HG03175 (cell line): ENCODE data around the gene ALX4.
A peak's percentile ranks its signal among the peaks of the same experiment; 100 is the strongest.

Experiments
- ATAC-seq: cut with Tn5 transposase; IDR thresholded peaks from one replicate; pipeline ENCODE4 v1.9.1; 2021; ENCODE audit warnings: mild to moderate bottlenecking, moderate library complexity; ENCODE audit not compliant: unreplicated experiment

The ALX4 gene

GRCh38 chr11:44303401-44303938 is 6.5 kb downstream of the ALX4 start:
- ATAC-seq: no peak

GRCh38 chr11:44301564-44302271 is 8.2 kb downstream of the ALX4 start:
- ATAC-seq: no peak

GRCh38 chr11:44300844-44301563 is 8.9 kb downstream of the ALX4 start:
- no peak for ATAC-seq

GRCh38 chr11:44298862-44299261 is 11.1 kb downstream of the ALX4 start:
- no peak for ATAC-seq

GRCh38 chr11:44290208-44290607 is 19.7 kb downstream of the ALX4 start:
- no peak for ATAC-seq

- no peak for ATAC-seq
Observed at GRCh38 chr11:44288133-44288526, 21.8 kb downstream of the ALX4 start.

GRCh38 chr11:44286911-44287310 is 23.0 kb downstream of the ALX4 start:
- ATAC-seq: no peak

GRCh38 chr11:44286268-44286880 is 23.6 kb downstream of the ALX4 start:
- ATAC-seq: peak; percentile 69

GRCh38 chr11:44285756-44286155 is 24.2 kb downstream of the ALX4 start:
- ATAC-seq: no peak

GRCh38 chr11:44282620-44283019 is 27.3 kb downstream of the ALX4 start:
- ATAC-seq: no peak

GRCh38 chr11:44281151-44281550 is 28.8 kb downstream of the ALX4 start:
- no peak for ATAC-seq

- no peak for ATAC-seq
Observed at GRCh38 chr11:44280257-44280656, 29.7 kb downstream of the ALX4 start.

GRCh38 chr11:44279483-44279882 is 30.5 kb downstream of the ALX4 start:
- no peak for ATAC-seq

GRCh38 chr11:44277196-44278090 is 32.5 kb downstream of the ALX4 start:
- ATAC-seq: no peak

- no peak for ATAC-seq
Observed at GRCh38 chr11:44275961-44276550, 33.9 kb downstream of the ALX4 start.

GRCh38 chr11:44275241-44275640 is 34.7 kb downstream of the ALX4 start:
- ATAC-seq: no peak

GRCh38 chr11:44274404-44274803 is 35.5 kb downstream of the ALX4 start:
- no peak for ATAC-seq

GRCh38 chr11:44271286-44271685 is 38.7 kb downstream of the ALX4 start:
- no peak for ATAC-seq

- no peak for ATAC-seq
Observed at GRCh38 chr11:44270403-44271273, 39.3 kb downstream of the ALX4 start.
